GM12875 (cell line): ENCODE data around the gene ZNF682.
"Not testable (repeated sequence)": the region's sequence is repeated elsewhere in the genome, so short reads cannot be mapped to it uniquely, and the experiment has no call there.

Experiments used
- H3K4me3 ChIP-seq: one replicate; pipeline ENCODE4 v1.5.1; 2011; ENCODE audit warnings: low read depth, low read length, control low read depth
- TF ChIP-seq, protein P1 (sequence below): IDR thresholded peaks from 2 replicates; pipeline ENCODE4 v1.5.1; 2011; ENCODE audit warnings: low read depth, mild to moderate bottlenecking, control low read depth, inconsistent platforms, low read length, moderate library complexity, borderline replicate concordance; ENCODE audit not compliant: insufficient read depth

Gene ZNF682

DNA sequence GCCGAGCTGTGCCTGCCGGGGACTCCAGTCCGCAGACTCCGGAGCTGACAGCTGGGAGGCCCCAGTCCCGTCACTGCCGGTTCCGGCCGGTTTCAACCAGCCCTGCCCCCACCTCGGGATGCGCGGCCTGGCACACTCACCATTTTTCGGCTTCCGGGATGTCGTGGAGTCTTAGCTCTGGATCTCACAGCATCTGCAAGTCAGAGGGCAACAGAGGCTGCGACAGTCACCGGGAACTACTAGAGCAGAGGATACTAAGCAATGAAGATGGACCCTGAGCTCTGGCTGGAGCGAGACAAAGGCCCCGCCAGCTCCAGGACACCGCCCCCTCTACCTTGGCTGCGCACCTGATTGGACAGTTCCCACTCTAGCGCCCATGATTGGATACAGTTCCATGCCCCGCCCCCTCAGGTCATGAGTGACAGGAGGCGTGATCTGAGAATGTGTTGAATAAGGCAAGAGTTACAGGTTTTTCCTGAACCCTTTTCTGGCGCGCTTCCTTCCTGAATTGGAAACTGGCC is at the start of gene ZNF682:
TSS of gene ZNF682 (minus strand) at position 303 of the 521 bp plus-strand sequence. CDS start at position 143, 160 bp downstream.
- TF ChIP-seq, protein P1, sequence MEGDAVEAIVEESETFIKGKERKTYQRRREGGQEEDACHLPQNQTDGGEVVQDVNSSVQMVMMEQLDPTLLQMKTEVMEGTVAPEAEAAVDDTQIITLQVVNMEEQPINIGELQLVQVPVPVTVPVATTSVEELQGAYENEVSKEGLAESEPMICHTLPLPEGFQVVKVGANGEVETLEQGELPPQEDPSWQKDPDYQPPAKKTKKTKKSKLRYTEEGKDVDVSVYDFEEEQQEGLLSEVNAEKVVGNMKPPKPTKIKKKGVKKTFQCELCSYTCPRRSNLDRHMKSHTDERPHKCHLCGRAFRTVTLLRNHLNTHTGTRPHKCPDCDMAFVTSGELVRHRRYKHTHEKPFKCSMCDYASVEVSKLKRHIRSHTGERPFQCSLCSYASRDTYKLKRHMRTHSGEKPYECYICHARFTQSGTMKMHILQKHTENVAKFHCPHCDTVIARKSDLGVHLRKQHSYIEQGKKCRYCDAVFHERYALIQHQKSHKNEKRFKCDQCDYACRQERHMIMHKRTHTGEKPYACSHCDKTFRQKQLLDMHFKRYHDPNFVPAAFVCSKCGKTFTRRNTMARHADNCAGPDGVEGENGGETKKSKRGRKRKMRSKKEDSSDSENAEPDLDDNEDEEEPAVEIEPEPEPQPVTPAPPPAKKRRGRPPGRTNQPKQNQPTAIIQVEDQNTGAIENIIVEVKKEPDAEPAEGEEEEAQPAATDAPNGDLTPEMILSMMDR = no peak
- no peak within 1 kb of the TSS for H3K4me3 ChIP-seq

GRCh38 chr19:20082876-20083275 is 43.6 kb upstream of the ZNF682 start:
- not testable (repeated sequence) for H3K4me3 ChIP-seq

- H3K4me3 ChIP-seq = not testable (repeated sequence)
Observed at GRCh38 chr19:20082232-20082833, 43.0 kb upstream of the ZNF682 start.

- TF ChIP-seq, protein P1 = no peak
- no peak overlapping the region for H3K4me3 ChIP-seq
Observed at GRCh38 chr19:20080656-20081055, 41.4 kb upstream of the ZNF682 start.

DNA sequence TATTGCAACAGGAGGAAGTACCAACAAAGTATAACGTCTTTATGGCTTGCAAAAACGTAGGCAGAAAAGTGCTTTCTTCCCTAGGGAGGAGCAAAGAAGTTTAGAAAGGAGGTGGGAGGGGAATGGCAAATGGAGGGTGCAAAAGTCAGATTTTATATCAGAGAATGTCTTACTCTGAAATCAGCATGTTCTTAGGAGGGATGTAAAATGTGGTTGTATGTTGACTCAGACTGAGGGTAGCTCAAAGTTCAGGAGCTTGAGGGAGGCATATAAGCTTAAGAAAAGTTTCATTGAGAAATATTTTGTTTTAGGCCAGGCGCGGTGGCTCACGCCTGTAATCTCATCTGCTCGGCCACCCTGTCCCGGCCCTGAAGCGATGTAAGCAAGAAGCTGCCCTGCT is 40.2 kb upstream of the ZNF682 start:
- H3K4me3 ChIP-seq = no peak overlapping the region
- TF ChIP-seq, protein P1 = no peak

GRCh38 chr19:20078581-20079031 is 39.3 kb upstream of the ZNF682 start:
- TF ChIP-seq, protein P1 = no peak
- H3K4me3 ChIP-seq = no peak overlapping the region

- TF ChIP-seq, protein P1 = no peak
- H3K4me3 ChIP-seq = no peak within 1 kb of the TSS
Observed at GRCh38 chr19:20077791-20078463, 38.6 kb upstream of the ZNF682 start, which contains the start of gene ZNF90. Gene ZNF90 (plus strand): TSS chr19:20078000. CDS start chr19:20078133, 133 bp downstream.

- H3K4me3 ChIP-seq = no peak overlapping the region
- TF ChIP-seq, protein P1 = no peak
Observed at GRCh38 chr19:20072936-20073335, 33.6 kb upstream of the ZNF682 start.
